Sigmoid colon (tissue), 7 donors: Measurements from ENCODE around the gene CCDC33. TPM values are rescaled to one million over a fixed set of nuclear protein-coding genes. Genes with fewer than 3 reads are reported as not detected.

Experiments
- DNase-seq: peaks from one replicate; pipeline ENCODE4 v3.0.0-alpha.2; 2019
- H3K27ac ChIP-seq, 4 donors: fragments of 200-600 bp; sonication (generic); one replicate each; pipeline ENCODE4 v1.5.1; 2016 to 2019; ENCODE audit warnings: mild to moderate bottlenecking in 1 of 4
- H3K27me3 ChIP-seq, 3 donors: fragments of 200-600 bp; sonication (generic); one replicate each; pipeline ENCODE4 v1.5.1; 2019; ENCODE audit warnings: mild to moderate bottlenecking in 1 of 3
- H3K36me3 ChIP-seq, 4 donors: fragments of 200-600 bp; sonication (generic); one replicate each; pipeline ENCODE4 v1.5.1; 2016 to 2019
- H3K4me1 ChIP-seq, 4 donors: fragments of 200-600 bp; sonication (generic); one replicate each; pipeline ENCODE4 v1.5.1; 2017 to 2019
- H3K4me3 ChIP-seq, 4 donors: fragments of 200-600 bp; sonication (generic); one replicate each; pipeline ENCODE4 v1.5.1; 2017 to 2019; ENCODE audit warnings: mild to moderate bottlenecking in 2 of 4, moderate library complexity in 1 of 4
- H3K9me3 ChIP-seq, 4 donors: fragments of 200-600 bp in 3 of 4; sonication (generic) in 3 of 4; one replicate each; pipeline versions ENCODE4 v1.5.1 to v1.6.1; 2013 to 2019
- CTCF ChIP-seq, 4 experiments: fragments of 450-650 bp in 3 of 4; fragments of 200-600 bp in 1 of 4; IDR thresholded peaks; one replicate each; pipeline ENCODE4 v1.5.1; 2016 to 2019; ENCODE audit warnings: antibody characterized with exemption in 4 of 4, mild to moderate bottlenecking in 3 of 4, moderate library complexity in 2 of 4
- EP300 ChIP-seq, 4 donors: sonication (generic); formaldehyde crosslinking; IDR thresholded peaks; one replicate each; pipeline ENCODE4 v1.6.1; 2017; ENCODE audit warnings: antibody characterized with exemption in 4 of 4
- POLR2A ChIP-seq, 2 donors: fragments of 450-650 bp; IDR thresholded peaks; one replicate each; pipeline ENCODE4 v1.6.1; 2016; ENCODE audit warnings: antibody characterized with exemption in 2 of 2, mild to moderate bottlenecking in 2 of 2, moderate library complexity in 2 of 2
- POLR2AphosphoS5 ChIP-seq, 4 donors: sonication (generic); formaldehyde crosslinking; IDR thresholded peaks; one replicate each; pipeline ENCODE4 v1.6.1; 2017; ENCODE audit warnings: antibody characterized with exemption in 4 of 4
- WGBS, 2 donors: extraction: QIAGEN DNeasy Blood & Tissue Kit; methylation state at CpG; one replicate each; pipeline ENCODE4 v1.1.7; 2013; 5-methylcytosine and 5-hydroxymethylcytosine counted together
- intact Hi-C: fragments of 100-400 bp; cut with DNase I; formaldehyde crosslinking; loops from one replicate; pipeline ENCODE4 v1.15.1; 2023
- polyA plus RNA-seq, 3 donors: library from polyadenylated mRNA; stranded (reverse); fragments of 200-250 nt; gene quantifications; one replicate each; pipeline ENCODE4 v1.2.3, GENCODE V29; 2013
- total RNA-seq, 4 donors: library from RNA; depleted of rRNA; stranded (reverse); fragments of >200 nt; gene quantifications; one replicate each; pipeline ENCODE4 v1.1.0, GENCODE V29; 2016
- donor health status: healthy with polysubstance abuse.
- donor health status: Bipolar disorder and iron deficiency.
- donor health status: healthy.

Gene CCDC33
- total and polyA plus RNA-seq, 7 donors = 0.09 to 0.60 TPM; not detected in 5

- Histone ChIP-seq H3K9me3 (no peaks in the 10 kb centered on the region), H3K27ac (no peak overlapping the region), H3K4me1 (no peaks in the 10 kb centered on the region), H3K4me3 (no peak overlapping the region), H3K27me3 (no peaks in the 10 kb centered on the region), H3K36me3 (no peaks in the 10 kb centered on the region)
- intact Hi-C loops = no loop called here
- WGBS, 2 donors = 62 to 64% methylated on average over 4 of the region's 4 CpGs
- DNase-seq = no peak
- no peak for TF ChIP-seq CTCF (IDR thresholded peaks at IDR 0.05)
- no peak for TF ChIP-seq POLR2A (IDR thresholded peaks at IDR 0.05)
Measured at GRCh38 chr15:74326746-74327145, 90.6 kb downstream of the CCDC33 start.

DNA sequence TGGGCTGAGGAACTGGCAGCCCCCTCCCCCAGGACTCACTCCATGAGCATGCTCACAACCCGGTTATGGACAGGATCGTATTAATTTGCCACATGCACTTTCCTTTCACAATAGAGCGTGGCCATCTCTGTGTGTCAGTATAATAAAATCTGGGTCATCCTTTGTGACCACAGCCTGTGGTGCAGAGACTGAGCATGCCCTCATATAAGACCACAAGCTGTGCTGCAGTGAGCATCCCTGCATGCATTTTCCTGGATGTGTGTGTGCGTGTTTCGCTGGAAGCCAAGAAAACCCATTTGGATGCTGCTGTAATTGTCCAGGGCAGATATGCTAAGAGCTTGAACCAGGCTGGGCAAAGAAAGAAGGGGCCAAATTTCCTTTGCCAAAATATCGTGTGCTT is 91.6 kb downstream of the CCDC33 start:
- no peak for TF ChIP-seq CTCF (IDR thresholded peaks at IDR 0.05)
- no peak for TF ChIP-seq EP300 (IDR thresholded peaks at IDR 0.05)
- TF ChIP-seq POLR2AphosphoS5 (IDR thresholded peaks at IDR 0.05) = no peak
- TF ChIP-seq POLR2A (IDR thresholded peaks at IDR 0.05) = no peak
- H3K4me1 ChIP-seq = no peaks in the 10 kb centered on the region
- H3K27ac ChIP-seq = no peak overlapping the region
- WGBS, 2 donors = 87 to 88% methylated on average over 6 of the region's 6 CpGs
- no peaks in the 10 kb centered on the region for H3K9me3 ChIP-seq
- H3K36me3 ChIP-seq = no peaks in the 10 kb centered on the region
- no peak overlapping the region for H3K4me3 ChIP-seq
- H3K27me3 ChIP-seq = no peaks in the 10 kb centered on the region
- intact Hi-C loops = no loop called here
- DNase-seq = no peak

- Histone ChIP-seq H3K27me3 (no peaks in the 10 kb centered on the region), H3K27ac (no peak overlapping the region), H3K36me3 (no peaks in the 10 kb centered on the region), H3K4me1 (no peaks in the 10 kb centered on the region), H3K4me3 (no peak overlapping the region), H3K9me3 (no peaks in the 10 kb centered on the region)
- no peak for DNase-seq
- TF ChIP-seq CTCF (IDR thresholded peaks at IDR 0.05) (no peak), POLR2AphosphoS5 (IDR thresholded peaks at IDR 0.05) (no peak), POLR2A (IDR thresholded peaks at IDR 0.05) (no peak), EP300 (IDR thresholded peaks at IDR 0.05) (no peak)
- WGBS, 2 donors = 39 to 44% methylated on average over 10 of the region's 10 CpGs
- intact Hi-C loops = no loop called here
Measured at GRCh38 chr15:74328331-74329056, 92.4 kb downstream of the CCDC33 start.

DNA sequence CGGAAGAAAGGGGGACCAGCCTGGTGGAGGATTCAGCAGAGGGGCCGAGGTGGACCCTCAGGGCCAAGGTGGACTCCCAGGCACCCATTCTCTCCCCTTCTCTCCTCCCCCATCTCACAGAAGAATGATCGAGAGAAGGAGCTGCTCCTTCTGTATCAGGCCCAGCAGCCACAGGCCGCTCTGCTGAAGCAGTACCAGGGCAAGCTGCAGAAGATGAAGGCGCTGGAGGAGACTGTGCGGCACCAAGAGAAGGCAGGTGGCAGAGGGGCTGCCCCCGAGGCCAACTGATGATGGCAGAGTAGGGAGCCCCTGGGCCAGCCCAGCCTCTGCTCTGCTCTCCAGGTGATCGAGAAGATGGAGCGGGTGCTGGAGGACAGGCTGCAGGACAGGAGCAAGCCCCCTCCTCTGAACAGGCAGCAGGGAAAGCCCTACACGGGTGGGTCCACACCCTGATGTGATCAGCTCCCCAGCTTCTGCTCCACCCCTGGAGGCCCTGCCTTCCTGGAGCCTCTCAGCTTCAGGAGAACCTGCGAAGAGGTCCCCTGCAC is 94.8 kb downstream of the CCDC33 start:
- H3K27me3 ChIP-seq = no peaks in the 10 kb centered on the region
- TF ChIP-seq CTCF (IDR thresholded peaks at IDR 0.05) (no peak), POLR2AphosphoS5 (IDR thresholded peaks at IDR 0.05) (no peak)
- H3K27ac ChIP-seq = no peak overlapping the region
- no peak for DNase-seq
- intact Hi-C loops = no loop called here
- no peaks in the 10 kb centered on the region for H3K4me1 ChIP-seq
- H3K4me3 ChIP-seq = no peak overlapping the region
- 82 to 87% methylated on average over 11 of the region's 11 CpGs for WGBS, 2 donors
- H3K36me3 ChIP-seq = no peaks in the 10 kb centered on the region
- no peaks in the 10 kb centered on the region for H3K9me3 ChIP-seq

- Histone ChIP-seq H3K9me3 (no peaks in the 10 kb centered on the region), H3K27me3 (no peaks in the 10 kb centered on the region), H3K36me3 (no peaks in the 10 kb centered on the region), H3K4me1 (no peaks in the 10 kb centered on the region), H3K4me3 (no peak overlapping the region), H3K27ac (no peak overlapping the region)
- no peak for DNase-seq
- 93 to 94% methylated on average over 3 of the region's 3 CpGs for WGBS, 2 donors
- intact Hi-C loops = no loop called here
- TF ChIP-seq POLR2AphosphoS5 (IDR thresholded peaks at IDR 0.05) = no peak
- no peak for TF ChIP-seq POLR2A (IDR thresholded peaks at IDR 0.05)
- TF ChIP-seq EP300 (IDR thresholded peaks at IDR 0.05) = no peak
- TF ChIP-seq CTCF (IDR thresholded peaks at IDR 0.05) = no peak
Measured at GRCh38 chr15:74332011-74332410, 95.9 kb downstream of the CCDC33 start.
